ENCODE measurements around the gene EIF2B5.
"Not testable (repeated sequence)": the region's sequence is repeated elsewhere in the genome, so short reads cannot be mapped to it uniquely, and the experiment has no call there.

Gene EIF2B5

GRCh38 chr3:184158404-184158803 lies 23.2 kb downstream of the EIF2B5 start:
- Histone ChIP-seq H3K9me3 (ENCODE audit: control insufficient read depth, low read length) (no peaks in the 10 kb centered on the region), H3K27me3 (ENCODE audit: control insufficient read depth, insufficient read depth, low read length, poor library complexity, severe bottlenecking) (no peaks in the 10 kb centered on the region), H3K36me3 (ENCODE audit: control insufficient read depth, insufficient read depth, low read length) (no peaks in the 10 kb centered on the region), H3K4me3 (ENCODE audit: insufficient read depth, low read depth, low read length) (no peak overlapping the region), H3K4me1 (ENCODE audit: control insufficient read depth, insufficient read depth, low read length) (peaks cover 20% of the 10 kb centered on the region), H3K27ac (ENCODE audit: insufficient read depth, low read depth, low read length, poor library complexity, severe bottlenecking) (no peak overlapping the region)
- 92 to 94% methylated on average over 4 of the region's 4 CpGs for WGBS, 2 experiments

DNA sequence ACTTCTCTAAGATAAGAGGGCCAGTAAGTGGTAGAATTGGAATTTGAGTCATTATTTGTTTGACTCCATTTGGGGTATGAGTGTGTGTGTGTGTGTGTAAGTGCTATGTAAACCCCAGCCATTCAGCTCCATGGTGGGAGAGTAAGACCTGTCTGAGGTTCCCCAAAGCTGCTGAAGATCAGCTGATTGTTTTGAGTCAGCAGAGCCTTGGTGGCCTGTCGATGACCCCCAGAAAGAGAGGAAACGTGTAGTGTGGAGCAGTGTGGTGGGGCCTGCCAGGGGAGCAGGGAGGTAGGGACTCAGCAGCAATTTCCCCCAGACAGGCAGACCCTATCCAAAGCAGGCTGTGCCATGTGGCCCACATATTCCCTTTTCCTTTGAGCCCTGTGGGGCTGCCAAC lies 25.3 kb downstream of the EIF2B5 start:
- Histone ChIP-seq H3K4me3 (ENCODE audit: insufficient read depth, low read depth, low read length) (no peak overlapping the region), H3K4me1 (ENCODE audit: control insufficient read depth, insufficient read depth, low read length) (peaks cover 17% of the 10 kb centered on the region), H3K9me3 (ENCODE audit: control insufficient read depth, low read length) (no peaks in the 10 kb centered on the region), H3K27ac (ENCODE audit: insufficient read depth, low read depth, low read length, poor library complexity, severe bottlenecking) (no peak overlapping the region), H3K27me3 (ENCODE audit: control insufficient read depth, insufficient read depth, low read length, poor library complexity, severe bottlenecking) (no peaks in the 10 kb centered on the region), H3K36me3 (ENCODE audit: control insufficient read depth, insufficient read depth, low read length) (peaks cover 17% of the 10 kb centered on the region)
- WGBS, 2 experiments, result 91 to 97% methylated on average over 2 of the region's 2 CpGs

DNA sequence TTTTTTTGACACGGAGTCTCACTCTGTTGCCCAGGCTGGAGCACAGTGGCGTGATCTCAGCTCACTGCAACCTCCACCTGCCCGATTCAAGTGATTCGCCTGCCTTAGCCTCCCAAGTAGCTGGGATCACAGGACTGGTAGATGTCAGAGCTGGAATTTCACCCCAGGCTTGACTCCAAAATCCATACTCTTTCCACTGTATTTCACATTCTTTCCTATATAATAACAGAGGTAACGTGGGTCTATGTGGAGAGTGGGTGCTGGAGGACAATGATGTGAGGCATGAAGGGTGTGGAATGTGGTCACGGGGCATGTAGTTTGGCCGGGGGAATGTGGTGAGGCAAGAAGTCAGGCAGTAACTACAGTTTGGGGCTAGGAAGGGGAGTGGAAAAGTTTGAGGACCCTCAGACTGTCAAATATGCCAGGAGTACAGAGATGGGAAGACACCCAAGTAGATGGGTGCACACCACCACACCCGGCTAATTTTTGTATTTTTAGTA lies 27.5 kb downstream of the EIF2B5 start:
- 93 to 97% methylated on average over 7 to 8 of the region's 8 CpGs for WGBS, 2 experiments
- H3K4me1 ChIP-seq (ENCODE audit: control insufficient read depth, insufficient read depth, low read length); H3K27ac ChIP-seq (ENCODE audit: insufficient read depth, low read depth, low read length, poor library complexity, severe bottlenecking); H3K9me3 ChIP-seq (ENCODE audit: control insufficient read depth, low read length); H3K27me3 ChIP-seq (ENCODE audit: control insufficient read depth, insufficient read depth, low read length, poor library complexity, severe bottlenecking); H3K4me3 ChIP-seq (ENCODE audit: insufficient read depth, low read depth, low read length): not testable (repeated sequence)
- peaks cover 26% of the 10 kb centered on the region for H3K36me3 ChIP-seq (ENCODE audit: control insufficient read depth, insufficient read depth, low read length)

GRCh38 chr3:184164648-184165330 lies 29.6 kb downstream of the EIF2B5 start:
- no peak overlapping the region for H3K4me3 ChIP-seq (ENCODE audit: insufficient read depth, low read depth, low read length)
- H3K4me1 ChIP-seq (ENCODE audit: control insufficient read depth, insufficient read depth, low read length), result no peaks in the 10 kb centered on the region
- H3K27me3 ChIP-seq (ENCODE audit: control insufficient read depth, insufficient read depth, low read length, poor library complexity, severe bottlenecking), result no peaks in the 10 kb centered on the region
- 93 to 94% methylated on average over 16 of the region's 16 CpGs for WGBS, 2 experiments
- H3K9me3 ChIP-seq (ENCODE audit: control insufficient read depth, low read length), result no peaks in the 10 kb centered on the region
- H3K27ac ChIP-seq (ENCODE audit: insufficient read depth, low read depth, low read length, poor library complexity, severe bottlenecking), result no peak overlapping the region
- H3K36me3 ChIP-seq (ENCODE audit: control insufficient read depth, insufficient read depth, low read length), result peaks cover 41% of the 10 kb centered on the region

- WGBS, 2 experiments, result 95% methylated on average over 3 of the region's 3 CpGs
- H3K27me3 ChIP-seq (ENCODE audit: control insufficient read depth, insufficient read depth, low read length, poor library complexity, severe bottlenecking), result no peaks in the 10 kb centered on the region
- no peak overlapping the region for H3K27ac ChIP-seq (ENCODE audit: insufficient read depth, low read depth, low read length, poor library complexity, severe bottlenecking)
- H3K4me1 ChIP-seq (ENCODE audit: control insufficient read depth, insufficient read depth, low read length), result no peaks in the 10 kb centered on the region
- H3K9me3 ChIP-seq (ENCODE audit: control insufficient read depth, low read length), result no peaks in the 10 kb centered on the region
- H3K36me3 ChIP-seq (ENCODE audit: control insufficient read depth, insufficient read depth, low read length), result peaks cover 43% of the 10 kb centered on the region
- no peak overlapping the region for H3K4me3 ChIP-seq (ENCODE audit: insufficient read depth, low read depth, low read length)
Observed at GRCh38 chr3:184165543-184165942, 30.4 kb downstream of the EIF2B5 start.

DNA sequence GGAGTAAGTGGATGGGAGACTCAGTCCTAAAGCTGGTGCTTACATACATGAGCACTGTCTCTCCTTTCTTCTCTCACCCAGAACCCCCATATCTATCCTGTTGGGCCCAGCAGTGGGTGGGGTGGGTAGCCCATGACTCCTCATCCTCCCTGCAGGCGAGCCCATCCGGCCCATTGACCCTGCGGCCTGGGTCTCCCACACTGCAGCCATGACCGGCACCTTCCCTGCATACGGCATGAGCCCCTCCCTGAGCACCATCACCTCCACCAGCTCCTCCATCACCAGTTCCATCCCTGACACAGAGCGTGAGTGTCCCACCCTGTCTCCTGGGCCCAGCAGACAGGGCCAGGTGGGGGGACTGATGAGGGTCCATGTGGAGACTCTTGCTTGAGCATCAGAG lies 31.5 kb downstream of the EIF2B5 start:
- Histone ChIP-seq H3K4me3 (ENCODE audit: insufficient read depth, low read depth, low read length) (no peak overlapping the region), H3K36me3 (ENCODE audit: control insufficient read depth, insufficient read depth, low read length) (peaks cover 49% of the 10 kb centered on the region), H3K9me3 (ENCODE audit: control insufficient read depth, low read length) (no peaks in the 10 kb centered on the region), H3K27ac (ENCODE audit: insufficient read depth, low read depth, low read length, poor library complexity, severe bottlenecking) (no peak overlapping the region), H3K27me3 (ENCODE audit: control insufficient read depth, insufficient read depth, low read length, poor library complexity, severe bottlenecking) (no peaks in the 10 kb centered on the region), H3K4me1 (ENCODE audit: control insufficient read depth, insufficient read depth, low read length) (no peaks in the 10 kb centered on the region)
- WGBS, 2 experiments, result 95 to 98% methylated on average over 6 of the region's 6 CpGs

GRCh38 chr3:184167786-184168185 lies 32.6 kb downstream of the EIF2B5 start:
- Histone ChIP-seq H3K4me3 (ENCODE audit: insufficient read depth, low read depth, low read length) (no peak overlapping the region), H3K27me3 (ENCODE audit: control insufficient read depth, insufficient read depth, low read length, poor library complexity, severe bottlenecking) (no peaks in the 10 kb centered on the region), H3K4me1 (ENCODE audit: control insufficient read depth, insufficient read depth, low read length) (no peaks in the 10 kb centered on the region), H3K36me3 (ENCODE audit: control insufficient read depth, insufficient read depth, low read length) (peaks cover 52% of the 10 kb centered on the region), H3K27ac (ENCODE audit: insufficient read depth, low read depth, low read length, poor library complexity, severe bottlenecking) (no peak overlapping the region), H3K9me3 (ENCODE audit: control insufficient read depth, low read length) (no peaks in the 10 kb centered on the region)
- 96 to 97% methylated on average over 8 of the region's 8 CpGs for WGBS, 2 experiments

DNA sequence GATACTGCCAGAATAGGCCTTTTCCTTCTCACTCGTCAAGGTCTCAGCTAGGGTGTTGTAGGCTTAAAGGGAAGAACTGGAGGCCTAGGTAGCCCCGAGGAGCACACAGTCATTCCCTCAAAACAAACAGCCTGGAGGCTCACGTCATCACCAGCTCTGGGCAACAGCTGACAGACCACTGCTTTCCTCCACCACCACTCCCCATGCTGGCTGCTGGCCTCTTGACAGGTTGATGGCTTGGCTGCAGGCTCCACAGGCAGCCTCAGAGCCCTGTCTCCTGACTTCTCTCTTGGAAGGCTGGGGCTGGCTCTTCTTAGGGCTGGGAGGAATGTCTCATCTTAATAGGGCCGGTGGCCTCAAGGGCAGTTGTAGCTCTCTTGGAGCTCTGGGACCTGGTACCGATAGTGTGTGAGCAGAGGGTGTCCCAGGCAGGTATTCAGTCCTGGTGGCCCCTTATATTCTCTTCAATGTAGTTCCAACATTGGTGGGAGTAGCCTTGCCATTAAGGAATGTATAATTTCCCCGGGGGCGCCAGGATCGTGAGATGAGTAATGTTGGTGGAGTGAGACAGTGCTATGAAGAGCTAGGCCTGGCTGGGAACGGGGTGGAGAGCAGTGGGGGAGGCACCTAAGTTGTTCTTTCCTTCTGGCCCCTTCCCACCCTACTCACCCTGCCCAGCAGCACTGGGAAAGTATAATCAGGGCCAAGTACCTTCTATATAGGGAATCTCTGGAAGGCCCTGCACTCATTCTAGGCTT lies 33.4 kb downstream of the EIF2B5 start:
- Histone ChIP-seq H3K27me3 (ENCODE audit: control insufficient read depth, insufficient read depth, low read length, poor library complexity, severe bottlenecking) (no peaks in the 10 kb centered on the region), H3K9me3 (ENCODE audit: control insufficient read depth, low read length) (no peaks in the 10 kb centered on the region), H3K27ac (ENCODE audit: insufficient read depth, low read depth, low read length, poor library complexity, severe bottlenecking) (no peak overlapping the region), H3K36me3 (ENCODE audit: control insufficient read depth, insufficient read depth, low read length) (peaks cover 52% of the 10 kb centered on the region), H3K4me1 (ENCODE audit: control insufficient read depth, insufficient read depth, low read length) (no peaks in the 10 kb centered on the region), H3K4me3 (ENCODE audit: insufficient read depth, low read depth, low read length) (no peak overlapping the region)
- WGBS, 2 experiments, result 95 to 96% methylated on average over 9 of the region's 9 CpGs

GRCh38 chr3:184169896-184170875 lies 35.0 kb downstream of the EIF2B5 start:
- H3K27ac ChIP-seq (ENCODE audit: insufficient read depth, low read depth, low read length, poor library complexity, severe bottlenecking), result no peak overlapping the region
- H3K4me3 ChIP-seq (ENCODE audit: insufficient read depth, low read depth, low read length), result no peak overlapping the region
- WGBS, 2 experiments, result 94 to 95% methylated on average over 66 of the region's 66 CpGs
- H3K27me3 ChIP-seq (ENCODE audit: control insufficient read depth, insufficient read depth, low read length, poor library complexity, severe bottlenecking), result no peaks in the 10 kb centered on the region
- H3K36me3 ChIP-seq (ENCODE audit: control insufficient read depth, insufficient read depth, low read length), result peaks cover 37% of the 10 kb centered on the region
- H3K4me1 ChIP-seq (ENCODE audit: control insufficient read depth, insufficient read depth, low read length), result no peaks in the 10 kb centered on the region
- no peaks in the 10 kb centered on the region for H3K9me3 ChIP-seq (ENCODE audit: control insufficient read depth, low read length)
